NB4 (cell line): ENCODE data around the gene HYDIN.

Source experiments
- CTCF ChIP-seq: IDR thresholded peaks from one replicate; pipeline ENCODE4 v1.5.1; 2012; ENCODE audit warnings: low read depth, low read length
- POLR2A ChIP-seq: IDR thresholded peaks from 2 replicates; pipeline ENCODE4 v1.6.1; 2011; ENCODE audit warnings: mild to moderate bottlenecking; ENCODE audit not compliant: insufficient read length; ENCODE audit errors: extremely low read depth
- TF ChIP-seq, protein P1 (sequence below): IDR thresholded peaks from 2 replicates; pipeline ENCODE4 v1.6.1; 2011; ENCODE audit warnings: low read depth, low read length

DNA sequence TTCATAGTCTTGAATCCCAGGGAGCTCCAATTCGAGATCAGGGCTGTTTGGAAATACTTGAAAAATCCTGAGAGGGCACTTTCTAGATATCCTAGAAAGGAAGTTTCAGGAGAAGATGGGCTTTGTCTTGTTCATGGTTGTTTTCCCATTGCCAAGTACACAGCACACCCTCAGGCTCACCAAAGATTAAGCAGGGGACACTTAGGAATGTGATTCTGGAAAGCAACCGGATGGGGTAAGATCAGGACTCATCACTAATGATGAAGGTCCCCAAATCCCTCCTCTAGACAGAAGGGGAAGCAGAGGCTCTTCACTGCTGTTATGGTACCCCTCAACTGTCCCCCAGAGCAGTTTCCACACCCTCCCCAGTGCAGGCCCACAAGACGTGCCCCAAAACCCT lies 470.3 kb downstream of the HYDIN start:
- no peak for TF ChIP-seq POLR2A
- TF ChIP-seq, protein P1, sequence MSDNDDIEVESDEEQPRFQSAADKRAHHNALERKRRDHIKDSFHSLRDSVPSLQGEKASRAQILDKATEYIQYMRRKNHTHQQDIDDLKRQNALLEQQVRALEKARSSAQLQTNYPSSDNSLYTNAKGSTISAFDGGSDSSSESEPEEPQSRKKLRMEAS, result no peak
- no peak for TF ChIP-seq CTCF
